Heart left ventricle (tissue), 13 donors: Measurements from ENCODE around the gene SMIM45.

Source experiments
- POLR2A ChIP-seq, 2 donors: fragments of 450-650 bp; IDR thresholded peaks; one replicate each; pipeline ENCODE4 v1.6.1; 2017; ENCODE audit warnings: antibody characterized with exemption in 2 of 2, mild to moderate bottlenecking in 2 of 2, moderate library complexity in 2 of 2
- TF ChIP-seq, protein P1 (sequence below), 12 donors: fragments of 200-600 bp; sonication (generic) in 4 of 12; IDR thresholded peaks; one replicate each; pipeline versions ENCODE4 v1.5.0 to v1.8.0; 2018 to 2022; ENCODE audit warnings: antibody characterized with exemption in 12 of 12, mild to moderate bottlenecking in 5 of 12
- donor health status: ischemic (EF 13 %, LVEDD 7.1; RV severe dilation, severe dysfunction).
- donor health status: DM: no; HTN: yes; CAD: no.
- donor health status: DM: no; HTN: no; CAD: no.
- donor health status: ischemic (EF 25% LVEDD 6.9; RV normal size, moderate dysfunction).
- donor health status: ischemic (EF 25% LVEDD 5.7; RV mildly dilated, moderate dysfunction).
- donor health status: ischemic (EF 35%, LVEDD 5.7; RV mildly dilated, moderate dysfunction).
- donor health status: nonischemic (EF 11% LVEDD 7.7; RV severe dilation, severe dysfunction).
- donor health status: DM: yes; HTN: yes; CAD: no.
- donor health status: PGD.
- donor health status: ischemic (EF 29% LVEDD 5.4; RV normal size, mild dysfunction).
- donor health status: nonischemic (EF 23%, LVEDD 6.1; RV moderate dilation, normal function).

DNA sequence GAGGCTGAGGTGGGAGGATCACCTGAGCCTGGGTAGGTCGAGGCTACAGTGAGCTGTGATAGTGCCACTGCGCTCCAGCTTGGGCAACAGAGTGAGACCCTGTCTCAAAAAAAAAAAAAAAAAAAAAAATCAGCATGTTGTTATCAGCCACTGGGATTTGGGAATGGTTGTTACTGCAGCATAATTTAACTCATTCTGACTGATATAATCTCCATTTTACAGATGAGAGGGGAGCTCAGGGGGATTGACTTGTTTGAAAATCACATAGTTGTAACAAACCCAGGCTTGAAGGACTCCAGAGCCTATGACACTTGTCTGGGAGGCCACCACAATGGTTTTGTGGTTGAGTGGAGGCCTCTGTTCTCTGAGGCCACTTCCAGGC, 14.3 kb downstream of the SMIM45 start:
- TF ChIP-seq, protein P1, sequence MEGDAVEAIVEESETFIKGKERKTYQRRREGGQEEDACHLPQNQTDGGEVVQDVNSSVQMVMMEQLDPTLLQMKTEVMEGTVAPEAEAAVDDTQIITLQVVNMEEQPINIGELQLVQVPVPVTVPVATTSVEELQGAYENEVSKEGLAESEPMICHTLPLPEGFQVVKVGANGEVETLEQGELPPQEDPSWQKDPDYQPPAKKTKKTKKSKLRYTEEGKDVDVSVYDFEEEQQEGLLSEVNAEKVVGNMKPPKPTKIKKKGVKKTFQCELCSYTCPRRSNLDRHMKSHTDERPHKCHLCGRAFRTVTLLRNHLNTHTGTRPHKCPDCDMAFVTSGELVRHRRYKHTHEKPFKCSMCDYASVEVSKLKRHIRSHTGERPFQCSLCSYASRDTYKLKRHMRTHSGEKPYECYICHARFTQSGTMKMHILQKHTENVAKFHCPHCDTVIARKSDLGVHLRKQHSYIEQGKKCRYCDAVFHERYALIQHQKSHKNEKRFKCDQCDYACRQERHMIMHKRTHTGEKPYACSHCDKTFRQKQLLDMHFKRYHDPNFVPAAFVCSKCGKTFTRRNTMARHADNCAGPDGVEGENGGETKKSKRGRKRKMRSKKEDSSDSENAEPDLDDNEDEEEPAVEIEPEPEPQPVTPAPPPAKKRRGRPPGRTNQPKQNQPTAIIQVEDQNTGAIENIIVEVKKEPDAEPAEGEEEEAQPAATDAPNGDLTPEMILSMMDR (IDR thresholded peaks at IDR 0.05), result no peak
- no peak for TF ChIP-seq POLR2A (IDR thresholded peaks at IDR 0.05)
